ENCODE results near the gene STXBP2. TPM values are rescaled to one million over a fixed set of nuclear protein-coding genes. Genes with fewer than 3 reads are reported as not detected.
A peak's percentile ranks its signal among the peaks of the same experiment; 100 is the strongest.

The STXBP2 gene
- total and polyA plus RNA-seq, 9 of the 15 experiments (the other 6 are each of a cell fraction or from before 2014, with no cell fraction given): 2.5 to 163 (median 71.3) TPM

DNA sequence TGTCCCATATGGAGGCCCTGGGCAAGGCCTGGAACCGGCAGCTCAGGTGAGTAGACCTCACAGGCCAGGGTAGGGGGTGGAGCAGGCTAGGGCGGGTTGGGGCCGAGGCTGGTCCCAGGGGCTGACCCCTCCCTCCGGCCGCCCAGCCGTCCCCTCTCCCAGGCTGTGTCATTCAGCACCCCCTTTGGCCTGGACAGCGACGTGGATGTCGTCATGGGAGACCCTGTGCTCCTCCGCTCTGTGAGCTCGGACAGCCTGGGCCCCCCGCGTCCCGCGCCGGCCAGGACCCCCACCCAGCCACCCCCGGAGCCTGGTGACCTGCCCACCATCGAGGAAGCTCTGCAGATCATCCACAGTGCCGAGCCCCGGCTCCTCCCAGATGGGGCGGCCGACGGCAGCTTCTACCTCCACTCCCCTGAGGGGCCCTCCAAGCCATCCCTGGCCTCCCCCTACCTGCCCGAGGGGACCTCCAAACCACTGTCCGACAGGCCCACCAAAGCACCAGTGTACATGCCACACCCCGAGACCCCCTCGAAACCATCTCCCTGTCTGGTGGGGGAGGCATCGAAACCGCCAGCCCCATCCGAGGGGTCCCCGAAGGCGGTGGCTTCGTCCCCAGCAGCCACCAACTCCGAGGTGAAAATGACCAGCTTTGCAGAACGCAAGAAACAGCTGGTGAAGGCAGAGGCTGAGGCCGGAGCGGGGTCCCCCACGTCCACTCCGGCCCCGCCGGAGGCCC lies 25.2 kb upstream of the STXBP2 start (continued):
- peak; percentile 15; the same call in 1 of the 2 replicates for TF ChIP-seq ATF1 (CRISPR knock-in tag; IDR thresholded peaks at IDR 0.05)
- peak; percentile 33; the same call in 1 of the 2 replicates for TF ChIP-seq ATF1 (tag; IDR thresholded peaks at IDR 0.05)
- TF ChIP-seq PRMT5 (CRISPR knock-in tag; IDR thresholded peaks at IDR 0.05): peak; percentile 86
- TF ChIP-seq ZBTB7A (IDR thresholded peaks at IDR 0.05; ENCODE audit: borderline replicate concordance, control insufficient read depth, low read depth, low read length): peak; percentile 73; the same call in 1 of the 2 replicates
- TF ChIP-seq POLR2G (IDR thresholded peaks at IDR 0.05; ENCODE audit: low read depth, low read length): no peak
- TF ChIP-seq ZFP91 (CRISPR knock-in tag; IDR thresholded peaks at IDR 0.05): no peak
- TF ChIP-seq SMAD2 (IDR thresholded peaks at IDR 0.05; ENCODE audit: low read depth, low read length): no peak
- TF ChIP-seq, protein P1, sequence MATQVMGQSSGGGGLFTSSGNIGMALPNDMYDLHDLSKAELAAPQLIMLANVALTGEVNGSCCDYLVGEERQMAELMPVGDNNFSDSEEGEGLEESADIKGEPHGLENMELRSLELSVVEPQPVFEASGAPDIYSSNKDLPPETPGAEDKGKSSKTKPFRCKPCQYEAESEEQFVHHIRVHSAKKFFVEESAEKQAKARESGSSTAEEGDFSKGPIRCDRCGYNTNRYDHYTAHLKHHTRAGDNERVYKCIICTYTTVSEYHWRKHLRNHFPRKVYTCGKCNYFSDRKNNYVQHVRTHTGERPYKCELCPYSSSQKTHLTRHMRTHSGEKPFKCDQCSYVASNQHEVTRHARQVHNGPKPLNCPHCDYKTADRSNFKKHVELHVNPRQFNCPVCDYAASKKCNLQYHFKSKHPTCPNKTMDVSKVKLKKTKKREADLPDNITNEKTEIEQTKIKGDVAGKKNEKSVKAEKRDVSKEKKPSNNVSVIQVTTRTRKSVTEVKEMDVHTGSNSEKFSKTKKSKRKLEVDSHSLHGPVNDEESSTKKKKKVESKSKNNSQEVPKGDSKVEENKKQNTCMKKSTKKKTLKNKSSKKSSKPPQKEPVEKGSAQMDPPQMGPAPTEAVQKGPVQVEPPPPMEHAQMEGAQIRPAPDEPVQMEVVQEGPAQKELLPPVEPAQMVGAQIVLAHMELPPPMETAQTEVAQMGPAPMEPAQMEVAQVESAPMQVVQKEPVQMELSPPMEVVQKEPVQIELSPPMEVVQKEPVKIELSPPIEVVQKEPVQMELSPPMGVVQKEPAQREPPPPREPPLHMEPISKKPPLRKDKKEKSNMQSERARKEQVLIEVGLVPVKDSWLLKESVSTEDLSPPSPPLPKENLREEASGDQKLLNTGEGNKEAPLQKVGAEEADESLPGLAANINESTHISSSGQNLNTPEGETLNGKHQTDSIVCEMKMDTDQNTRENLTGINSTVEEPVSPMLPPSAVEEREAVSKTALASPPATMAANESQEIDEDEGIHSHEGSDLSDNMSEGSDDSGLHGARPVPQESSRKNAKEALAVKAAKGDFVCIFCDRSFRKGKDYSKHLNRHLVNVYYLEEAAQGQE (IDR thresholded peaks at IDR 0.05; ENCODE audit: borderline replicate concordance): peak; percentile 96
- TF ChIP-seq, protein P1 (CRISPR knock-in tag; IDR thresholded peaks at IDR 0.05; ENCODE audit: low read depth): peak; percentile 90; the same call in 1 of the 2 replicates
- no peak for TF ChIP-seq MCM5 (IDR thresholded peaks at IDR 0.05; ENCODE audit: low read depth)
- TF ChIP-seq, protein P2, sequence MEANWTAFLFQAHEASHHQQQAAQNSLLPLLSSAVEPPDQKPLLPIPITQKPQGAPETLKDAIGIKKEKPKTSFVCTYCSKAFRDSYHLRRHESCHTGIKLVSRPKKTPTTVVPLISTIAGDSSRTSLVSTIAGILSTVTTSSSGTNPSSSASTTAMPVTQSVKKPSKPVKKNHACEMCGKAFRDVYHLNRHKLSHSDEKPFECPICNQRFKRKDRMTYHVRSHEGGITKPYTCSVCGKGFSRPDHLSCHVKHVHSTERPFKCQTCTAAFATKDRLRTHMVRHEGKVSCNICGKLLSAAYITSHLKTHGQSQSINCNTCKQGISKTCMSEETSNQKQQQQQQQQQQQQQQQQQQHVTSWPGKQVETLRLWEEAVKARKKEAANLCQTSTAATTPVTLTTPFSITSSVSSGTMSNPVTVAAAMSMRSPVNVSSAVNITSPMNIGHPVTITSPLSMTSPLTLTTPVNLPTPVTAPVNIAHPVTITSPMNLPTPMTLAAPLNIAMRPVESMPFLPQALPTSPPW (CRISPR knock-in tag; IDR thresholded peaks at IDR 0.05): 0 out of 2 replicates have a peak, but pooled peaks have one; percentile 22
- no peak for TF ChIP-seq KAT2B (IDR thresholded peaks at IDR 0.05; ENCODE audit: low read depth, low read length)
